ENCODE measurements around the gene FAM13A. TPM values are rescaled to one million over a fixed set of nuclear protein-coding genes. Genes with fewer than 3 reads are reported as not detected.
A peak's percentile ranks its signal among the peaks of the same experiment; 100 is the strongest.
"Not testable (repeated sequence)": the region's sequence is repeated elsewhere in the genome, so short reads cannot be mapped to it uniquely, and the experiment has no call there.

Gene FAM13A
- total RNA-seq, 4 donors from 2014 or later = 5.2 to 19.1 (median 8.2) TPM

- DNase-seq = no peak
- H3K36me3 ChIP-seq = peaks cover 0 to 20% (median 0%) of the 10 kb centered on the region in 3 donors
- TF ChIP-seq POLR2A (IDR thresholded peaks at IDR 0.05) (no peak), CTCF (IDR thresholded peaks at IDR 0.05) (no peak)
- WGBS, 2 donors = 44 to 64% methylated on average over 3 of the region's 3 CpGs
- H3K27ac ChIP-seq = no peak overlapping the region
- intact Hi-C loops (cut with DNase I) = no loop called here
- no peaks in the 10 kb centered on the region for H3K9me3 ChIP-seq
- H3K4me1 ChIP-seq = no peaks in the 10 kb centered on the region
- H3K27me3 ChIP-seq = no peaks in the 10 kb centered on the region
- H3K4me3 ChIP-seq = no peak overlapping the region
Observed at GRCh38 chr4:88908521-88908920, 148.5 kb downstream of the FAM13A start.

GRCh38 chr4:88908003-88908402 lies 149.0 kb downstream of the FAM13A start:
- no peak for DNase-seq
- TF ChIP-seq CTCF (IDR thresholded peaks at IDR 0.05) (peak in 1 of 6 experiments; percentile 23), POLR2A (IDR thresholded peaks at IDR 0.05) (no peak)
- Histone ChIP-seq H3K9me3 (no peaks in the 10 kb centered on the region), H3K27me3 (no peaks in the 10 kb centered on the region), H3K36me3 (peaks cover 0 to 20% (median 0%) of the 10 kb centered on the region in 3 donors), H3K27ac (no peak overlapping the region), H3K4me1 (no peaks in the 10 kb centered on the region), H3K4me3 (no peak overlapping the region)
- intact Hi-C loops (cut with DNase I) = no loop called here
- 56 to 70% methylated on average over 1 of the region's 1 CpG for WGBS, 2 donors

- DNase-seq = no peak
- 84 to 90% methylated on average over 5 of the region's 5 CpGs for WGBS, 2 donors
Observed at GRCh38 chr4:88907478-88907877, 149.5 kb downstream of the FAM13A start.

GRCh38 chr4:88904240-88904639 lies 152.7 kb downstream of the FAM13A start:
- intact Hi-C loops (cut with DNase I); H3K4me1 ChIP-seq; H3K9me3 ChIP-seq; H3K27ac ChIP-seq; DNase-seq; H3K27me3 ChIP-seq; H3K4me3 ChIP-seq: not testable (repeated sequence)
- peaks cover 0 to 20% (median 0%) of the 10 kb centered on the region in 3 donors for H3K36me3 ChIP-seq
- WGBS, 2 donors = 86 to 89% methylated on average over 3 of the region's 3 CpGs

More at GRCh38 chr4:88907478-88907877, 149.5 kb downstream of the FAM13A start:
- Histone ChIP-seq H3K9me3 (no peaks in the 10 kb centered on the region), H3K4me3 (no peak overlapping the region), H3K36me3 (peaks cover 0 to 20% (median 0%) of the 10 kb centered on the region in 3 donors), H3K27ac (no peak overlapping the region), H3K27me3 (no peaks in the 10 kb centered on the region), H3K4me1 (no peaks in the 10 kb centered on the region)
- intact Hi-C loops (cut with DNase I) = no loop called here
- no peak for TF ChIP-seq CTCF (IDR thresholded peaks at IDR 0.05)
- no peak for TF ChIP-seq POLR2A (IDR thresholded peaks at IDR 0.05)

- TF ChIP-seq CTCF (IDR thresholded peaks at IDR 0.05) (no peak), POLR2A (IDR thresholded peaks at IDR 0.05) (no peak)
- 85 to 100% methylated on average over 2 of the region's 2 CpGs for WGBS, 2 donors
Observed at GRCh38 chr4:88900432-88900831, 156.6 kb downstream of the FAM13A start.

GRCh38 chr4:88897752-88898151 lies 159.2 kb downstream of the FAM13A start:
- no peak overlapping the region for H3K27ac ChIP-seq
- intact Hi-C loops (cut with DNase I) = no loop called here
- no peaks in the 10 kb centered on the region for H3K36me3 ChIP-seq
- H3K9me3 ChIP-seq = peaks cover 0 to 6% (median 5%) of the 10 kb centered on the region in 3 donors
- TF ChIP-seq POLR2A (IDR thresholded peaks at IDR 0.05) = no peak
- TF ChIP-seq CTCF (IDR thresholded peaks at IDR 0.05) = no peak
- no peaks in the 10 kb centered on the region for H3K4me1 ChIP-seq
- DNase-seq = no peak
- H3K27me3 ChIP-seq = no peaks in the 10 kb centered on the region
- no peak overlapping the region for H3K4me3 ChIP-seq

More at GRCh38 chr4:88900432-88900831, 156.6 kb downstream of the FAM13A start:
- Histone ChIP-seq H3K27ac (no peak overlapping the region), H3K27me3 (no peaks in the 10 kb centered on the region), H3K9me3 (peaks cover 0 to 6% (median 5%) of the 10 kb centered on the region in 3 donors), H3K36me3 (peaks cover 0 to 12% (median 0%) of the 10 kb centered on the region in 3 donors), H3K4me3 (no peak overlapping the region), H3K4me1 (no peaks in the 10 kb centered on the region)
- intact Hi-C loops (cut with DNase I) = no loop called here
- DNase-seq = no peak

Measured in esophagus squamous epithelium (tissue), 5 donors.